ENCODE measurements around the gene ITM2C.

Gene ITM2C

GRCh38 chr2:230878599-230879188, 14.0 kb downstream of the ITM2C start:
- peaks cover 0 to 61% of the 10 kb centered on the region in 2 experiments; a peak in 2 of 3 replicates for H3K36me3 ChIP-seq (ENCODE audit: control insufficient read depth in 2 of 2, insufficient read depth in 1 of 2, low read length in 2 of 2)
- H3K4me1 ChIP-seq (ENCODE audit: control insufficient read depth, insufficient read depth, low read length) = no peaks in the 10 kb centered on the region
- no peak for TF ChIP-seq ZNF174 (tag by site-specific recombination; IDR thresholded peaks at IDR 0.05)
- no peak for TF ChIP-seq ZNF704 (tag by site-specific recombination; IDR thresholded peaks at IDR 0.05)
- TF ChIP-seq GLI4 (tag by site-specific recombination; IDR thresholded peaks at IDR 0.05) = no peak
- no peak for TF ChIP-seq ZSCAN4 (tag by site-specific recombination; IDR thresholded peaks at IDR 0.05)
- peak; percentile 42 for TF ChIP-seq ZFHX2 (tag by site-specific recombination; conservative IDR thresholded peaks at IDR 0.05)
- TF ChIP-seq ZNF18 (tag by site-specific recombination; IDR thresholded peaks at IDR 0.05) = no peak
- no peak for TF ChIP-seq ZNF146 (tag by site-specific recombination; IDR thresholded peaks at IDR 0.05)
- peak; percentile 28; the same call in 1 of the 2 replicates for TF ChIP-seq EGR2 (tag by site-specific recombination; IDR thresholded peaks at IDR 0.05; ENCODE audit: low read depth)
- no peak overlapping the region for H3K27ac ChIP-seq (ENCODE audit: extremely low read depth, low read depth, low read length)
- CTCF ChIA-PET = interaction anchor here (0.6 to 1.3 kb wide), 4 partner anchors 14 to 662 kb away, joined by 3 to 4 read pairs (median 4); partner anchors contain the start of gene ITM2C
- no peaks in the 10 kb centered on the region for H3K9me3 ChIP-seq (ENCODE audit: control insufficient read depth, insufficient read depth, low read depth, low read length)
- H3K4me3 ChIP-seq (ENCODE audit: low read depth, low read length) = no peak overlapping the region
- POLR2A ChIA-PET = interaction anchor here (1.0 to 1.3 kb wide), 2 partner anchors 12 to 14 kb away, joined by 4 read pairs; partner anchors contain the start of gene ITM2C

GRCh38 chr2:230879271-230879882, 14.6 kb downstream of the ITM2C start:
- Histone ChIP-seq H3K27ac (ENCODE audit: extremely low read depth, low read depth, low read length) (no peak overlapping the region), H3K4me1 (ENCODE audit: control insufficient read depth, insufficient read depth, low read length) (no peaks in the 10 kb centered on the region), H3K9me3 (ENCODE audit: control insufficient read depth, insufficient read depth, low read depth, low read length) (no peaks in the 10 kb centered on the region), H3K4me3 (ENCODE audit: low read depth, low read length) (no peak overlapping the region), H3K36me3 (ENCODE audit: control insufficient read depth in 2 of 2, insufficient read depth in 1 of 2, low read length in 2 of 2) (peaks cover 0 to 54% of the 10 kb centered on the region in 2 experiments; a peak in 2 of 3 replicates)
- CTCF ChIA-PET = interaction anchor here (0.7 to 1.3 kb wide), 2 partner anchors 23 to 24 kb away, joined by 3 to 4 read pairs; no protein-coding TSS in a partner anchor
- peak; percentile 91 for TF ChIP-seq KLF1 (tag by site-specific recombination; IDR thresholded peaks at IDR 0.05)
- TF ChIP-seq ATF2 (tag by site-specific recombination; IDR thresholded peaks at IDR 0.05; ENCODE audit: low read depth) = peak; percentile 91
- TF ChIP-seq KLF17 (tag by site-specific recombination; IDR thresholded peaks at IDR 0.05) = peak; percentile 87
- TF ChIP-seq ZNF184 (tag by site-specific recombination; IDR thresholded peaks at IDR 0.05) = no peak
- TF ChIP-seq TCF7L2 (IDR thresholded peaks at IDR 0.05; ENCODE audit: borderline replicate concordance, low read depth, low read length) = no peak
- TF ChIP-seq ZNF629 (tag by site-specific recombination; IDR thresholded peaks at IDR 0.05) = peak; percentile 55; the same call in 1 of the 2 replicates
- TF ChIP-seq ZNF248 (tag by site-specific recombination; IDR thresholded peaks at IDR 0.05) = no peak
- TF ChIP-seq ZNF140 (tag by site-specific recombination; IDR thresholded peaks at IDR 0.05) = no peak
- TF ChIP-seq ZNF366 (tag by site-specific recombination; conservative IDR thresholded peaks at IDR 0.05) = peak; percentile 43
- TF ChIP-seq ZBTB48 (tag by site-specific recombination; IDR thresholded peaks at IDR 0.05) = peak; percentile 40; the same call in 1 of the 2 replicates
- TF ChIP-seq PRDM10 (tag by site-specific recombination; IDR thresholded peaks at IDR 0.05) = peak; percentile 96
- TF ChIP-seq ZNF18 (tag by site-specific recombination; IDR thresholded peaks at IDR 0.05) = peak; percentile 94
- POLR2A ChIA-PET = interaction anchor here (1.0 to 1.3 kb wide), 2 partner anchors 13 to 14 kb away, joined by 4 read pairs; partner anchors contain the start of gene ITM2C

Measured in HEK293 (cell line).